Mesenchymal stem cell (in vitro differentiated cells and primary cell): ENCODE results near the gene RTN1.

Experiments
- DNase-seq: peaks from one replicate; pipeline ENCODE4 v3.0.0-alpha.2; 2013
- H2AFZ ChIP-seq: one replicate; pipeline ENCODE4 v1.6.1; 2013; ENCODE audit warnings: low read depth, mild to moderate bottlenecking, control low read depth, inconsistent platforms, low read length, moderate library complexity
- H2AK5ac ChIP-seq: 2 replicates; pipeline ENCODE4 v1.6.1; 2013; ENCODE audit warnings: low read length, moderate library complexity, mild to moderate bottlenecking, inconsistent platforms; ENCODE audit not compliant: severe bottlenecking
- H2BK120ac ChIP-seq: one replicate; pipeline ENCODE4 v1.6.1; 2013; ENCODE audit warnings: low read depth, mild to moderate bottlenecking, inconsistent platforms, low read length, moderate library complexity
- H2BK12ac ChIP-seq, 2 experiments: one replicate each; pipeline ENCODE4 v1.6.1; 2013; ENCODE audit warnings: inconsistent platforms in 2 of 2, low read length in 2 of 2, mild to moderate bottlenecking in 2 of 2, moderate library complexity in 2 of 2, control low read depth in 1 of 2
- H2BK15ac ChIP-seq: one replicate; pipeline ENCODE4 v1.6.1; 2013; ENCODE audit warnings: mild to moderate bottlenecking, low read depth, inconsistent platforms; ENCODE audit not compliant: poor library complexity, severe bottlenecking
- H2BK5ac ChIP-seq: 2 replicates; pipeline ENCODE4 v1.6.1; 2013; ENCODE audit warnings: low read depth, mild to moderate bottlenecking, low read length, control low read depth, inconsistent platforms; ENCODE audit not compliant: poor library complexity, severe bottlenecking
- H3K14ac ChIP-seq, 2 experiments: one replicate each; pipeline ENCODE4 v1.6.1; 2013; ENCODE audit warnings: inconsistent platforms in 2 of 2, low read length in 2 of 2, control low read depth in 1 of 2, mild to moderate bottlenecking in 1 of 2, moderate library complexity in 1 of 2
- H3K18ac ChIP-seq, 2 experiments: one replicate each; pipeline ENCODE4 v1.6.1; 2013; ENCODE audit warnings: inconsistent platforms in 2 of 2, low read length in 2 of 2, control low read depth in 1 of 2, low read depth in 1 of 2, mild to moderate bottlenecking in 1 of 2
- H3K23ac ChIP-seq, 2 experiments: one replicate each; pipeline ENCODE4 v1.6.1; 2013; ENCODE audit warnings: inconsistent platforms in 2 of 2, low read length in 2 of 2, mild to moderate bottlenecking in 2 of 2, moderate library complexity in 2 of 2, control low read depth in 1 of 2
- H3K27ac ChIP-seq: 2 replicates; pipeline ENCODE4 v1.5.1; 2013; ENCODE audit warnings: mild to moderate bottlenecking, moderate library complexity, low read length, control low read depth, inconsistent platforms; ENCODE audit not compliant: poor library complexity, severe bottlenecking
- H3K27me3 ChIP-seq, 2 experiments: 2 replicates each; pipeline versions ENCODE4 v1.6.1 to v1.7.0; 2013; ENCODE audit warnings: low read length in 2 of 2, mild to moderate bottlenecking in 2 of 2, moderate library complexity in 2 of 2, control low read depth in 1 of 2, inconsistent platforms in 1 of 2; ENCODE audit not compliant: control insufficient read depth in 1 of 2, insufficient read depth in 1 of 2
- H3K36me3 ChIP-seq, 2 experiments: 2 replicates each; pipeline versions ENCODE4 v1.6.1 to v1.7.0; 2013; ENCODE audit warnings: low read length in 2 of 2, control low read depth in 1 of 2, inconsistent platforms in 1 of 2, low read depth in 1 of 2, mild to moderate bottlenecking in 1 of 2; ENCODE audit not compliant: insufficient read depth in 2 of 2, control insufficient read depth in 1 of 2
- H3K4ac ChIP-seq, 2 experiments: one replicate each; pipeline ENCODE4 v1.6.1; 2013; ENCODE audit warnings: inconsistent platforms in 2 of 2, low read length in 2 of 2, mild to moderate bottlenecking in 2 of 2, moderate library complexity in 2 of 2, control low read depth in 1 of 2, low read depth in 1 of 2
- H3K4me1 ChIP-seq: 2 replicates; pipeline ENCODE4 v1.6.1; 2013; ENCODE audit warnings: low read depth, low read length, control low read depth; ENCODE audit not compliant: control insufficient read depth, insufficient read depth
- H3K4me2 ChIP-seq: 2 replicates; pipeline ENCODE4 v1.6.1; 2013; ENCODE audit warnings: low read length, mild to moderate bottlenecking, inconsistent platforms; ENCODE audit not compliant: poor library complexity, severe bottlenecking
- H3K4me3 ChIP-seq, 2 experiments: 2 replicates each; pipeline versions ENCODE4 v1.5.1 to v1.7.0; 2013; ENCODE audit warnings: low read length in 2 of 2, mild to moderate bottlenecking in 2 of 2, control low read depth in 1 of 2, low read depth in 1 of 2; ENCODE audit not compliant: insufficient read depth in 1 of 2
- H3K79me1 ChIP-seq: replicated peaks from 2 replicates; pipeline ENCODE4 v1.6.1; 2013; ENCODE audit warnings: mild to moderate bottlenecking, control low read depth, low read length, inconsistent platforms; ENCODE audit not compliant: poor library complexity, severe bottlenecking
- H3K9ac ChIP-seq: 2 replicates; pipeline ENCODE4 v1.7.0; 2013; ENCODE audit warnings: mild to moderate bottlenecking, low read length, moderate library complexity
- H3K9me3 ChIP-seq: 2 replicates; pipeline ENCODE4 v1.7.0; 2013; ENCODE audit warnings: mild to moderate bottlenecking, low read length; ENCODE audit not compliant: control insufficient read depth
- H4K8ac ChIP-seq: one replicate; pipeline ENCODE4 v1.6.1; 2013; ENCODE audit warnings: inconsistent platforms, mild to moderate bottlenecking, low read length, moderate library complexity
- H4K91ac ChIP-seq: one replicate; pipeline ENCODE4 v1.6.1; 2013; ENCODE audit warnings: mild to moderate bottlenecking, low read length, inconsistent platforms
- WGBS: methylation state at CpG from one replicate; pipeline ENCODE4 v1.1.7; 2013; ENCODE audit warnings: mixed read lengths; 5-methylcytosine and 5-hydroxymethylcytosine counted together

RTN1 gene

GRCh38 chr14:59566296-59566695 lies 304.3 kb downstream of the RTN1 start:
- Histone ChIP-seq H3K23ac (no peak overlapping the region), H3K27me3 (peaks cover 0 to 10% of the 10 kb centered on the region in 2 experiments), H3K18ac (no peak overlapping the region), H4K91ac (no peak overlapping the region), H3K27ac (no peak overlapping the region), H3K4ac (no peak overlapping the region), H2BK5ac (no peak overlapping the region), H2BK15ac (no peak overlapping the region), H3K14ac (no peak overlapping the region), H3K4me3 (no peak overlapping the region), H4K8ac (no peak overlapping the region), H2BK120ac (no peak overlapping the region), H2AK5ac (no peak overlapping the region), H3K36me3 (no peaks in the 10 kb centered on the region), H3K79me1 (no peaks in the 10 kb centered on the region), H2AFZ (no peak overlapping the region), H2BK12ac (no peak overlapping the region), H3K9me3 (no peaks in the 10 kb centered on the region), H3K4me2 (no peak overlapping the region), H3K9ac (no peak overlapping the region), H3K4me1 (no peaks in the 10 kb centered on the region)
- DNase-seq: no peak
- WGBS: no CpG with 5 or more reads among the region's 1 CpG

DNA sequence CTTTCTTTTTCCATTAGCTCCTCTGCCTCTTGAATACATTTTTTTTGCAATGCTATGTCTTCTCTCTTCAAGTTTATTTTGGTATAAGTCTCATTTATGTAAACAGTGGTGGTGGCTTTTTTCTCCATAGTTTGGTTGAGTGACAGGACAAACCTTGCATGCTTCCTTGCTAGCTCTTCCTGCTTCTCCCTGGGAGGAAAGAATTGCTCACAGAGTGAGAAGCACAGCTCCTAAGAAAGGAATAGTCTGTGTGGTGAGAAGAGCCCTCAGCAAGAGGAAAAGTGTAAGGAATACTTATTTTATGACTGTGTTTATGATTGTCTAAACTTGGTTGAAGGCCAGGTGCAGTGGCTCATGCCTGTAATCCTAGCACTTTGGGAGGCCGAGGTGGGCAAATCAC lies 305.5 kb downstream of the RTN1 start:
- Histone ChIP-seq H3K4me1 (no peaks in the 10 kb centered on the region), H3K4me2 (no peak overlapping the region), H3K14ac (no peak overlapping the region), H3K9me3 (no peaks in the 10 kb centered on the region), H3K4ac (no peak overlapping the region), H3K4me3 (no peak overlapping the region), H3K18ac (no peak overlapping the region), H3K27me3 (peaks cover 0 to 10% of the 10 kb centered on the region in 2 experiments), H2AK5ac (no peak overlapping the region), H4K91ac (no peak overlapping the region), H2BK120ac (no peak overlapping the region), H2BK5ac (no peak overlapping the region), H4K8ac (no peak overlapping the region), H2BK15ac (no peak overlapping the region), H3K27ac (no peak overlapping the region), H3K9ac (no peak overlapping the region), H3K36me3 (no peaks in the 10 kb centered on the region), H2AFZ (no peak overlapping the region), H2BK12ac (no peak overlapping the region), H3K79me1 (no peaks in the 10 kb centered on the region), H3K23ac (no peak overlapping the region)
- DNase-seq: no peak
- WGBS: 94% methylated on average over 1 of the region's 1 CpG

- no peak overlapping the region for H2AFZ ChIP-seq
- no peak overlapping the region for H4K91ac ChIP-seq
- no peak overlapping the region for H3K4ac ChIP-seq
- H2BK120ac ChIP-seq: no peak overlapping the region
- H3K4me1 ChIP-seq: no peaks in the 10 kb centered on the region
- no peak overlapping the region for H2BK12ac ChIP-seq
- H3K4me3 ChIP-seq: no peak overlapping the region
- peaks cover 0 to 10% of the 10 kb centered on the region in 2 experiments for H3K27me3 ChIP-seq
- H3K4me2 ChIP-seq: no peak overlapping the region
- no peak overlapping the region for H3K14ac ChIP-seq
- no peak overlapping the region for H3K23ac ChIP-seq
- H3K9me3 ChIP-seq: no peaks in the 10 kb centered on the region
- no peaks in the 10 kb centered on the region for H3K79me1 ChIP-seq
- no peak overlapping the region for H2BK5ac ChIP-seq
- no peak overlapping the region for H4K8ac ChIP-seq
- 37% methylated on average over 2 of the region's 2 CpGs for WGBS
- no peak overlapping the region for H3K18ac ChIP-seq
- no peaks in the 10 kb centered on the region for H3K36me3 ChIP-seq
- no peak overlapping the region for H2AK5ac ChIP-seq
- H3K27ac ChIP-seq: no peak overlapping the region
- no peak for DNase-seq
- H2BK15ac ChIP-seq: no peak overlapping the region
- H3K9ac ChIP-seq: no peak overlapping the region
Measured at GRCh38 chr14:59564366-59564765, 306.2 kb downstream of the RTN1 start.

- WGBS: no CpG with 5 or more reads among the region's 2 CpGs
- no peak for DNase-seq
- Histone ChIP-seq H3K27me3 (no peaks in the 10 kb centered on the region), H2BK15ac (no peak overlapping the region), H3K23ac (no peak overlapping the region), H2AFZ (no peak overlapping the region), H2BK5ac (no peak overlapping the region), H3K4me3 (no peak overlapping the region), H3K36me3 (no peaks in the 10 kb centered on the region), H3K4me1 (no peaks in the 10 kb centered on the region), H2AK5ac (no peak overlapping the region), H3K4ac (no peak overlapping the region), H2BK120ac (no peak overlapping the region), H4K91ac (no peak overlapping the region), H3K27ac (no peak overlapping the region), H3K9me3 (no peaks in the 10 kb centered on the region), H2BK12ac (no peak overlapping the region), H3K18ac (no peak overlapping the region), H3K9ac (no peak overlapping the region), H4K8ac (no peak overlapping the region), H3K4me2 (no peak overlapping the region), H3K14ac (no peak overlapping the region), H3K79me1 (no peaks in the 10 kb centered on the region)
Measured at GRCh38 chr14:59547310-59547709, 323.3 kb downstream of the RTN1 start.
